Measurements from ENCODE around the gene STAT4.

Gene STAT4

DNA sequence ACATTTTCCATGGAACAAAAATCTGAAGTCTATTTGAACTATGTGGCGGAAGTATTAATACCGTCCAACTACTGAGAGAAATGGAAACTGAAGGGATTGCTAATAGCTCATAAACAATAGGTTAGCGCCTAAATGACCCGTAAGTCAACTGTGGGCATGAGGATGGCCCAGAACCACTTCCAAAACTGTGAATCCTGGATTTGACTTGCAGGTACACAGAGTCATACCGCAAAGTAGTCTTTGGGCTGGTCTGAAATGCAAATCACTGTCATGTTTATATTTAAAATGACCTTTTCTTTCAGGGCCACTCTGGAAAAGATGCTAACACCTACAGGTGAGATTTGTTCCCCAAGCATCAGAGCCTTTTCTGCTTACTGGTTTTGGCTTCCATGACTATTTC, 50.6 kb downstream of the STAT4 start:
- DNase-seq (ENCODE audit: low read depth, low spot score) = no peak
- H3K27ac ChIP-seq = no peak overlapping the region

DNA sequence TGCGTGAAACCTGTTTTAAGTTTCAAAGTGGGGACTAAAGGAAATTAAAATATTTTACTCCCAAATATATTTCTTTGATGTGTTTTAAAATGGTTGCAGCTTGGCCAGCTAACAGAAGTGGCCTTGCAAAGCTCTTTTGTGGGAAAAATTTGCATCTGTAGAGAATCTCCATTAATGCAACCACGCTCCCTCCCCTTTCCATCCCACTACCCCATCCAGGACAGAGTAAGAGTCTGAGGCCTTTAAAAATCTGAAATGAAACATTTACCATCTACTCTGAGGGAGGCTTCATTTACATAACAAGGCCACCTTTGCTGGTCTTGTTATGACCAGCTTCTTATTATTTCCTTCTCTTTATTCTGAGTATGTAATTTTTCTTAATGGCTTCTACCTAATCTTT, 63.5 kb downstream of the STAT4 start:
- no peak overlapping the region for H3K27ac ChIP-seq
- no peak for DNase-seq (ENCODE audit: low read depth, low spot score)

DNA sequence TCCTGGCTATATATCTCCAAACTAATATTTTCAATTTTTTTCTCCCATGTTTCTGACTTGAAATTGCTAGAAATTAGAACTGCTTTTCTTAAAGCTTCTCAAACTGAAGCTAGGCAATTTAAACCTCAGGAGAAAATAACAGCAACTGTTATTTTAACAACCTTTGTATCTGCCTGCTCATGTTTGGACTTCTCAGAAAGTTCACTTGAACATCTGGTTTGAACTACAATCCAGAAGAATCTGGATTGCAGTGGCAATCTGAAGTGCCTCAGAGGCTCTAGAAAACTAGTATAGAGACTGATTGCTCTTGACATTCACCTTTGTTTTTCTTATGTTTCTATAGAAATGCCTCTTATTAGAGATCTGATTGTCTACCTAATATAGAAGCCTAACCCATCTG, 64.1 kb downstream of the STAT4 start:
- no peak for DNase-seq (ENCODE audit: low read depth, low spot score)
- H3K27ac ChIP-seq = no peak overlapping the region

DNA sequence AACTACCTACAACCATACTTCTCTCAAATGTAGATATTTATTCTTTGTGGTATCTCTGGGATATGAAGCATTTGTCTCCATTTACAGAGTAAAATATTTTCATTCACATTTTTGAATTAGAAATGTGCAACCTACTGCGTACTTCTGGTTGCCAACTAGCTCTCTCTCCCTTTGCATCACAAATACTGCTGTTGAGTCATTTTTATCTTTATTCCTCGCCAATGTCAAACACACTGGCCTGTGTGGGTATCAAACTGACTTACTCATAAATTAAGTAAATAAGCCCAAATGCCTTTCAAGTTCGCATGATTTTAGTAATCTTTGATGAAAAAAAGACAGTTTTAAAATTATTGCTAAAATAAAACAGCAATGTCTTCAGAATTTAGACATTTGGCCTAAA, 67.3 kb downstream of the STAT4 start:
- no peak overlapping the region for H3K27ac ChIP-seq
- no peak for DNase-seq (ENCODE audit: low read depth, low spot score)

DNA sequence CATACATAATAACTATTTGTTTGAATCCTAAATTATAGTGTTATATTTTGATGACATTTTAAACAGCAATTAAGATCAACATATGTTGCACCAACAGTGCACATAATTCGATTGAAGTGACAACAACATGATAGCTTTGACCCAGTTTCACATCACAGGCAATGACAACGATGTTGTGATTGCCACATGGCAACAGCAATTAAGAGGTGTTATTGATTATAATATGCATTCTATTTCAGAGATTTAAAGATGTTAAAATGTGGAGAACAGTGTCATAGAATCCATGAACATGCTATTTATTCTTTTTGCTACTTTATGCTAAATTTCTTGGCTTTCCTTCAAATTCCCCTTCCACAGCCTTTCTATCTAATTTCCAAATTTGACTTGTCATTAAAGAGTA, 68.5 kb downstream of the STAT4 start:
- no peak overlapping the region for H3K27ac ChIP-seq
- DNase-seq (ENCODE audit: low read depth, low spot score) = no peak

DNA sequence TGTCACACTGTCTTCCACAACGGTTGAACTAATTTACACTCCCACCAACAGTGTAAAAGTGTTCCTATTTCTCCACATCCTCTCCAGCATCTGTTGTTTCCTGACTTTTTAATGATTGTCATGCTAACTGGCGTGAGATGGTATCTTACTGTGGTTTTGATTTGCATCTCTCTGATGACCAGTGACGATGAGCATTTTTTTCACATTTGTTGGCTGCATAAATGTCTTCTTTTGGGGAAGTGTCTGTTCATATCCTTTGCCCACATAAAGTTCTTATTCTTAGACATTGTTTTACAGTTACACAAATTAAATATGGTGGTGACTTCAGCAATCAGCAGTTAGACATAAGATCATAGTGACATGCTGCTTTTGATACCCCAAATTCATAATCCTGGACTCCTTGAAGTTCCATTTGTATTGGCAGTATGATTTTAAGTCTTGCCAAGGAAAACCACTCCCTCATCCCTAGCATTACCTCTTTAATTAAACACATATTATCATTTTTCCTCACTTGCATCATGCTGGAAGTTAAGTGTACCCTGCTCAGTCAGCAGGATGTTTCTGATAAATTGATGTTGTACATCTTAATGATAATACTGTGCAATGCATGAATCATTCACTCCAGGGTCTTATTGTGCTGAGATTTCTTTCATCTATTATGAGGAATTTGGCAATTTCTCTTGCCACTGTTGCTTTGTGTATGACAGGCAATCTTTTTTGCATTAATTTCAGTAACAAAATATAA, 69.2 kb downstream of the STAT4 start:
- H3K27ac ChIP-seq = no peak overlapping the region
- DNase-seq (ENCODE audit: low read depth, low spot score) = no peak

DNA sequence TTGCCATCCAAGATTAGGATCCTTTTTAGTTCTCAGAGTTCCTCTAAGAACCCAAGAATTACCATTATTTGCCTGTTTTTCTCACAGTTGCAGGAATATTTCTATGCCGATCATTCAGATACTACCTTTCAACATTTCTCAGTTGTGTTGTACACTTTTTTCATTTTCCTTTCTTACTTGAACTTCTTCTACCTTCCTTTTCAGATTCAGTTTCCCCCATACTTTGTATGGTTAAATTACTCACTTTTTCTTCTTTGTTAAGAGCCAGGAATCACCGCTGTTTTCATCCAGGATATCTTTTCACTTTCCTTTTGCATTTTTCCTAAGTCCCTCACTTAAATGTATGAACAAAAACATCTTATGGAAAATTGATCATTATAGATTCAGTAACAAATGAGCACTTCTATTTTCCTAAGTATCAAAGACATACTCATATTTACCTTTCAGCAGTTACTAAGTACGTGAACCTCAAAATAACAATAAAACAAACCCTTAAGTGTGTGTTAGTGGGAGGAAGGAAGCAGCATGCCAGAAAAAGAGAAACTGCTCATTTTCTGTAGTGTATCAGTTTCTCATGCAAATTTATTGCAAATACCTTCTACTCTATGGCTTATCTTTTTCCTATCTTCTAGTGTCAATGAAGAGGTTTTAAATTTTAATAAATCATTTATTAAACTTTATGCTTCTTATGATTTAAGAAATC, 72.5 kb downstream of the STAT4 start:
- H3K27ac ChIP-seq = no peak overlapping the region
- DNase-seq (ENCODE audit: low read depth, low spot score) = no peak

DNA sequence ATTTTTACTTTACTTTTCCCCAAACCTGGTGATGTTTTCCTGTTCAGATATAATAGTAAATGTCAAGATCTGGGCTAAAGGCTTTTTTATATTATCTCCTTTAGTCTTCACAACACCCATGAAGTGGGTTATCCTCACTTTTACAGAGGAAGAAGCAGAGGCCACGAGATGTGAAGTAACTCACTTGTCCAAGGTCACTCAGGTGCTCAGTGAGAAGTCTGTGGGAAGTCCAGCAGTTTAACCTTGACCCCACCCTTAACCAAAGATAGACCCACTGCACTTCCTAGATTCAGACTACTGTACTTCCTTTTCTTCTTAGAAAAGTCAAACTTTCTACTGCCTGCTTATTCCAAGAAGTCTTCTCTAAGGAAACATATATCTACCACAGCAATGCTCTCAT, 80.5 kb downstream of the STAT4 start:
- H3K27ac ChIP-seq = no peak overlapping the region
- DNase-seq (ENCODE audit: low read depth, low spot score) = no peak

DNA sequence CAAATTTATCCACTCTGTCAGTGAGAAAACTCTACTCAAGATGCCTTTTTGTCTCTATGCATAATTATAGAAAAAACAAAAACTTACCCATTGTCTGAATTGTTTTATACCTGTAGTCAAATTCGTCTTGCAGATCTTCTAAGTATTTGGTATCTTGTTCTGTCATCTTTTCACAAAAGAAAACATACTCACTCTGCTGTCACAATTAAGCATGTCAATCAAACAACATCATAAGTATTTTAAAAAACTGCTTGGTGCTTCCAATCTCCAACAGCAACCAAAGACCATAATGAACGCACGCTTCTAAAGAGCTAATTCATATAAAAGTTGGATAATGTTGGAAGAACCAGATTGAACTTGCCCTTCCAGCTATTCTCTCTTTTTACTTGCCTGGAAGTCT, 81.2 kb downstream of the STAT4 start:
- no peak for DNase-seq (ENCODE audit: low read depth, low spot score)
- no peak overlapping the region for H3K27ac ChIP-seq

DNA sequence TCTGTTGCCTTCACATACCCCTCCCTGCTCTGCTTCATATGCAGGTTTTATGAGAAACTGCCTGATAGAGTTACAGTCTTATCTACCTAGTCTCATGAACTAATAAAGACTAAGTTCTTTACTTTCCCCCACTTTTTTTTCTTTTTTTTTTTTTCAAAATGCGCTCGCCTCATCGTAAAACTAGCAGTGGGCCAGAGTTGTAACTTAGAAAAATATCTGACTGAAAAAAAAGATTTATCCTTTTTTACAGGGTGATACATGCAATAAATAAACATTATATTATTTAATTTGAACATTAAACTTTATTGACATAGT, 83.9 kb downstream of the STAT4 start:
- H3K27ac ChIP-seq = no peak overlapping the region
- no peak for DNase-seq (ENCODE audit: low read depth, low spot score)

DNA sequence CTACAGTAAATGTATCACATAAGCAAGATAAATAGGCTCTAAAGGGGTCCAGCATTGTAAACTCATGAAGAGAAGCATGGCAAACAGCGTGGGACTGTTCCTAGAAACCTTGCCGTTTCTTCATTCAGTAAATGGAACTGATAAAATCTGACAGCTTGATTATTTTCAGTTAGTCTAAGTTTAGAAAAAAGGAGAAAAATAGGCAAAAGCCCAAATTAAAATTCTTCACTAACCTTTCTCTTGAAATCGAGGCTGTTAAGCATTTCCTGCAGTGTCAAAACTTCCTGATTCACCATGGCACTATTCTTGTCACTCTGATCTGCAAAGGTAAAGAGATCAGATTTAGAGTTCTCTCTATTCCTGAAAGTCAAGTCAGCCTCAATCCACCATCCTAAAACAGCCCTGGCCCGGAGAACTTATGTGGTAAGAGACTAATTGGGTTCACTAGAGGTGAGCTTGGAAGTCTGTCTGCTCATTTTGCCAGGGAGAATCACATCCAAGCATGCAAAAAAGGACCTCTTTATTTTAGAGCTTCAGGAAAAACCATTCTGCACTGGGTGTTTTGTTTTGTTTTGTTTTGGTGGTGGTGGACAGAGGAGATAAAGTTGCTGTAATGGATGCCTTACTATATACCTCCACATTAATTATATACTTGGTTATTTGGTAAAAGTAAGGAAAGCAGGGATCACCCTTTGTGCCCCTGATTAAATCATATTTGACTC, 84.4 kb downstream of the STAT4 start:
- H3K27ac ChIP-seq = no peak overlapping the region
- no peak for DNase-seq (ENCODE audit: low read depth, low spot score)

DNA sequence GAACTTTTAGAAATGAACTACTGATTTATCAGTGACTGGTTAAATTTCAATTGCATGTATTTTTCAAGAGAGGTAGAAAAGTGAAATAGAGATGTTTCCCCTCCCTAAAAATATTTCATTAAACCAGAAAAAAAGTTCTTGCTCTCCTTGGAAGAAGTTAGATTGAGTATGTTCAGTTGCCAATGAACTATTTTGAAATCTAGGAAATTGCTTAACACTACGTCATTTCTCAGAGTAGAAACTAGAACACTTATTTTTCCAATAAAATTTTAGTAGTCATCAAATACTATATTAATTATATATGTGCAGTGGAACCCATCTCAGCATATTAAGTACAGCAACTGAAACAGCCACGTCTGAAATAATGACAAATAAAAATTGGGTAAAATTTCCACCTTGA, 85.0 kb downstream of the STAT4 start:
- H3K27ac ChIP-seq = no peak overlapping the region
- DNase-seq (ENCODE audit: low read depth, low spot score) = no peak

DNA sequence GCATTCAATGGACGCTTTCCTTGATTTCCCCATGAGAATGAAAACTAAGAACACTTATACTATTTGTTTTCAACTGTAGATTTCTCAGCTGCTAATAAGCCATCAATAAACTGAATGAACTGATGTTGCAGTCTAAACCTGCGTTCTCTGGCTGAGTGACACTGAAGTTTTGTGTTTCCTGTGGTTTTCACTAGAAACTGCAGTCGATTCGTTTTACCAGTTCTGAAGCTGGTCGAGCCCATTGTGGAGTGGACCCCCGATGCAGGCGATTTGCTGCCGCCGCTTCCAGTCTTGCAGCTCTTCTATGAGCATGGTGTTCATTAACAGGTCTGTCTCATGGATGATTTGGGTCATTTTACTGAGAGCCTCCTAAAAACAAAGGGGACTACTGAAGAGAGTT, 86.2 kb downstream of the STAT4 start:
- H3K27ac ChIP-seq = no peak overlapping the region
- no peak for DNase-seq (ENCODE audit: low read depth, low spot score)

DNA sequence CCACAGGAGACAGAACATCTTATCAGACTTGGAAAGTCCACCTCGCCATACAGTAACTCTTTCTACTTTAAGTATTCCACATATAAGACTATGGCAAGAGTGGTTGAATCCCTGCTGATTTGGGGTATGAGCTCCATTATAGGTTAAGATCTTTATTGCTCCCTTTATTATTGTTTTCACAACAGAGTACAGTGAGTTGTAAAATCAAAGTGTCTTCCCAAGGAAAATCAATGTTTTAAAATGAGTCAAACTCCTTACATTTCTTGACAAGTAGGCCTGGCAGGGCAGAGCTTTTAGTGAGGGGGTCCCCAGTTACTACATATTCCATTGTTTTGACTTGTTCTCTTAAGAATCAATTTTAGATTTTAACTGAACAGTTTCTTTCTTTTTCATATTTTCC, 87.2 kb downstream of the STAT4 start:
- H3K27ac ChIP-seq = no peak overlapping the region
- no peak for DNase-seq (ENCODE audit: low read depth, low spot score)

DNA sequence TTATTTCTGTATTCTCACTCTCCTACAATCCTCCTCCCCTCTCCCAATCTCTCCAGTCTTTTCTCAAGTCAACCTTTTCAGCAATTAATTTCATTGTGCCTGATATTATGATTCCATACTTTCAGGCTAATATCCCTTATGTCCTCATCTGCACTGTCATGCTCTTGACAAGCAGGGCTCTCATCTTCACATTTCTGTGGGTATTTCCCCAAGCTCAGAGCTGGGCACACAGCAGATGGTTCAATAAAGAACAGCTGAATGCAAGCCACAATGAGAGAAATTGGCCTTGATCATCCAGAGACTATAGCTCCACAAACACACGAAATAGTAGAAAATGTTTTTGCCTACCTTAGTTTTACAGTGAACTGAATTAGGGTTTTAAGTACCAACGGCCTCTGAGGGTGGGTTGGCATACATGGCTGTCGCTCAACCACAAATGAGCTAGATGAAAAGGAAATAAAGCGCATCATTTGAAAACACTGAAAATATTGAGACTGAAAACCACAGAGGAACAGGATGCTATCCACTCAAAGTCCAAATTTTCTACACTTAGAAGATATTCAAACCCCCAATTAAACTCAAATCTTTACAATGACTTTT, 89.3 kb downstream of the STAT4 start:
- DNase-seq (ENCODE audit: low read depth, low spot score) = no peak
- no peak overlapping the region for H3K27ac ChIP-seq

DNA sequence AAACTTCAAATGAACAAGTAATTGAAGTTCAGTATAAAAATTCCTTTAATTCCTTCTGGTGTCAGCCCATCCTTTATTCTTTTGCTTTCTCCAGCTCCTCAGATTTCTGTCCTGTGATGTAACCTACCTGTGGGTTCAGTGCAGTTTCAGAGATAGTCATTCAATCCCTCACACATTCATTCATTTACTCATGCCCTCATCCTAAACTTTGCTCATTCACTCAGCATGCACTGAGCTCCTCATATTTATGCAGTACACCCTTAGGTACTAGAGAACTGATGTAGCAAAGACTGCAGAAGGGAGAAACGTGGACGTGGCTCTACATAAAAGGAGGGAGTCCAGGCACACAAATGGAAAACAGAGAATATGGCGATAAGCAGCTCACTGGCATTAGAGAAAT, 91.5 kb downstream of the STAT4 start:
- no peak overlapping the region for H3K27ac ChIP-seq
- DNase-seq (ENCODE audit: low read depth, low spot score) = no peak

DNA sequence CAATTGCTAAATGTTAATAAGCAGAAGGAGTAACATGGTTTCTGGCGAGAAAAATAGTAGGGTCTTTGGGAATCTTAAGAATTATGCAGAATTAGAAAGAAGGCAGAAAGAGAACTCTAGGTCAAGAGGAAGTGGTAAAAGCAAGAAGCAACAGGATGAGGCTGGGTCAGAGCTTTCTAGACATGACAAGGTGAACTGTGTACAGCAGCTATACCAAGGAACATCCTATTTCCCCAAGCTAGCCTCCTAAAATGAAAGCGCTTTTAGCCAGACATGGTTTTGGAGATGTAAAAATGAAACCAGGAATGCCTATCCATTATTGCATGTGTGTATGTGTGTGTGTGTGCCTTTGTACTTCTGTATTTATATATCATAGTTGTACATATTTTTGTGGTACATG, 94.6 kb downstream of the STAT4 start:
- H3K27ac ChIP-seq = no peak overlapping the region
- no peak for DNase-seq (ENCODE audit: low read depth, low spot score)

DNA sequence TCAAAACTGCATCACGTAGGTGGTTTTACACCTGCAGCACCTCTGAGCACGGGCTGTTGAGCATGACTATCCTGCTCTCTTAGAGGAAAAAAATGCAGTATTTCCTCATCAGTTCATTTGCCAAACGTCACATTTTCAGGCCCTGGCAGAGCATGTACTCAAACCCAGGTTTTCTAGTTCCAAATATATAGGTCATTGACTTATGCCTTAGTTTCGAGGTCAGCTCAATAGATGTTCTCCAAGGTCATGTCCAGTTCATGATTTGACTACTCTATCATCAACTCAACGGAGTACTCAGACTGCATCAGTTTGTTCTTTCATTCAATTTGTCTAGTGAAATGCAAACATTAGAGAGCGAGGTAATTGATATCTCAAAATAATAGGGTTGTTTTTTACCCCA, 97.5 kb downstream of the STAT4 start:
- H3K27ac ChIP-seq = no peak overlapping the region
- no peak for DNase-seq (ENCODE audit: low read depth, low spot score)

DNA sequence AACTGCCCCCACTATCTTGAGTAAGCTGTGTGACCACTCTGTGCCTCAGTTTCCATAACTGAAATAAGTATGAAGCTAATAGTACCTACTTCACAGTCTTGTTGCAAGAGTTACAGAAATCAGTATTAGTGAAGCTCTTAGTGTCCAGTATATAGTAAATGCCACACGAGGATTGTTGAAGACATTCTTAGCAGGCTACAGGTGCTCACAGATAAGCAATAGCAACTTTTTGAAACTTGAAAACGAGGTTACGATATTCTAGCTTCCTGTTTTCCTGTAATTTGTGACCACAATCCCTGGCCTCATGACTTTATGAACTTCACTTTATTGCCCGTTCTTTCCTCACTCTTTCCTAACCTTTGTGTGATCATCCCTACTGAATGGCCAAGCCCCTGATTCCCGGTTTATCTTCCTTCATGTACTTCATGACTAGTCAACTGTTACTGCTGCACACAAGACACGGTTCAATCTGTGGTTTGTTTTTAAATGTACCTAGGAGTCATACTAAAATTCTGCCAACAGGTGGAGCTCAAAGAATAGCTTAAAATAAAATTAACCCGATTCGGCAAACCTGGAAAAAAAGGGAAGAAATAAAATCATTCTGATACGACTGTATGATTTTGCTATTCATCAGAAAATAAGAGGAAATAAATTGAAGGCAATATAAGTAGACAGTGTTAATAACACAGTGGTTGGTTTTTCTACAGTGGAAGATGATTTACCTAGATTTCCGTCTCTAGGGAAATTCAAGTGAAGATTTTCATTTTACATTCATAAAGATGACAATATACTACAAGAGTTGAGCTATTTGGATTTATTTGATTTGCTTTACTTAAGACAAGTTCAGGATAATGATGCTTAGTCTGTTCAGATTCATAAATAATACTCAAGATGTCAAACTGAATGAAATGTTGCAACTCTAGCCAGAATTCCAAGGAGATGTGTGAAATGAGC, 98.7 kb downstream of the STAT4 start:
- H3K27ac ChIP-seq = no peak overlapping the region

DNA sequence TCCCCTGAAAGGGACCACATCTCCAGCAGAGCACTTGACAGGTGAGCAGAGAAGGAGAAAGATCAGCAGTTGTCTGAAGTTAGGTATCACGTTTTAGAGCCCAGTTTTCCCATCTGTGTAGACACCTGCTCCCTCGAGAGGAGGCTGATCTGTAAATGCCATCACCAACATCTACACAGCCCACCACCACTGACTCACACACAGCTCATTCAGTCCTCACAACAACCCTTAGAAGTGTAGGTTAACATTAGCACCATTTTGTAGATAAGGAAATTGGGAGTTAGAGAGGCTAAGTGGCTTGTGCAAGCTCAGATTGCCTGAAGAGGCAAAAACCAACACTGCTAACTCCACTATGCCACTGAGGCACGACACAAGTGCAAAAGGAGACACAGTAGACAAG, 99.6 kb downstream of the STAT4 start:
- no peak overlapping the region for H3K27ac ChIP-seq
- no peak for DNase-seq (ENCODE audit: low read depth, low spot score)

More for the DNA sequence above, 98.7 kb downstream of the STAT4 start:
- no peak for DNase-seq (ENCODE audit: low read depth, low spot score)
